Endothelial cell of umbilical vein (primary cell): ENCODE data around the gene KANSL1L. TPM values are rescaled to one million over a fixed set of nuclear protein-coding genes. Genes with fewer than 3 reads are reported as not detected.

Source experiments
- BruUV-seq: library from RNA; stranded (reverse); fragments of 400-500 nt; replicated peaks from 2 replicates; lab custom pipeline; 2021; lab: Mats Ljungman, UMichigan
- CTCF ChIA-PET: fragments of 300-600, 350-600 bp; sonication (Branson Sonifier 250); formaldehyde crosslinking; loops from one replicate; lab custom pipeline; 2021; ENCODE audit warnings: antibody characterized with exemption, inconsistent platforms; lab: Charles Lee
- POLR2A ChIA-PET: fragments of 300-600, 350-600 bp; sonication (Branson Sonifier 250); formaldehyde crosslinking; loops from one replicate; lab custom pipeline; 2021; ENCODE audit warnings: antibody characterized with exemption, inconsistent platforms; lab: Charles Lee
- DNase-seq: peaks from one replicate; pipeline ENCODE4 v3.0.0-alpha.2; 2011; ENCODE audit warnings: low read depth, low spot score
- FAIRE-seq: peaks from 2 replicates; lab custom pipeline; 2011; peaks lifted over from hg19 to GRCh38; lab: Jason Lieb, UNC
- H2AFZ ChIP-seq: 2 replicates; pipeline ENCODE4 v1.6.0; 2012; ENCODE audit warnings: low read depth, low read length, control low read depth, inconsistent platforms
- H3K27ac ChIP-seq: 2 replicates; pipeline ENCODE4 v1.5.1; 2011; ENCODE audit warnings: low read depth, mild to moderate bottlenecking, control low read depth, low read length, moderate library complexity; ENCODE audit not compliant: insufficient read depth
- H3K27me3 ChIP-seq, 2 experiments: 2 replicates each; pipeline versions ENCODE4 v1.6.0 to v1.6.1; 2011; ENCODE audit warnings: low read length in 2 of 2, mixed read lengths in 1 of 2; ENCODE audit not compliant: control insufficient read depth in 2 of 2, insufficient read depth in 2 of 2
- H3K36me3 ChIP-seq, 2 experiments: 2 replicates in 1 of 2; 3 replicates in 1 of 2; pipeline ENCODE4 v1.5.1; 2011; ENCODE audit warnings: low read length in 2 of 2, mild to moderate bottlenecking in 1 of 2, moderate library complexity in 1 of 2; ENCODE audit not compliant: control insufficient read depth in 2 of 2, insufficient read depth in 2 of 2; ENCODE audit errors: extremely low read depth in 1 of 2
- H3K4me1 ChIP-seq: 3 replicates; pipeline ENCODE4 v1.5.1; 2011; ENCODE audit warnings: mild to moderate bottlenecking, low read length; ENCODE audit not compliant: control insufficient read depth, insufficient read depth; ENCODE audit errors: extremely low read depth
- H3K4me2 ChIP-seq: 2 replicates; pipeline ENCODE4 v1.6.1; 2011; ENCODE audit warnings: low read length, control low read depth, mixed read lengths; ENCODE audit not compliant: insufficient read depth
- H3K4me3 ChIP-seq, 3 experiments: fragments of 200-600 bp in 1 of 3; sonication (generic), shearing (Covaris generic) in 1 of 3; replicated peaks in 1 of 3; 2 replicates each; pipeline ENCODE4 v1.5.1; 2011 to 2016; ENCODE audit warnings: control low read depth in 3 of 3, low read length in 3 of 3, mild to moderate bottlenecking in 2 of 3, inconsistent platforms in 1 of 3, low read depth in 1 of 3, moderate library complexity in 1 of 3; ENCODE audit not compliant: insufficient read depth in 1 of 3
- H3K79me2 ChIP-seq: 2 replicates; pipeline ENCODE4 v1.6.0; 2012; ENCODE audit warnings: low read length, inconsistent platforms; ENCODE audit not compliant: control insufficient read depth, insufficient read depth
- H3K9ac ChIP-seq: replicated peaks from 2 replicates; pipeline ENCODE3; 2011; ENCODE audit warnings: low read length, control low read depth; ENCODE audit not compliant: insufficient read depth; ENCODE audit errors: extremely low read depth
- H3K9me1 ChIP-seq: replicated peaks from 3 replicates; pipeline ENCODE4 v1.6.0; 2011; ENCODE audit warnings: mild to moderate bottlenecking, low read length; ENCODE audit not compliant: control insufficient read depth, insufficient read depth; ENCODE audit errors: extremely low read depth
- H3K9me3 ChIP-seq: replicated peaks from 2 replicates; pipeline ENCODE4 v1.5.1; 2012; ENCODE audit warnings: low read length, inconsistent platforms; ENCODE audit not compliant: control insufficient read depth, insufficient read depth
- H4K20me1 ChIP-seq: replicated peaks from 2 replicates; pipeline ENCODE3; 2011; ENCODE audit warnings: mild to moderate bottlenecking, low read length; ENCODE audit not compliant: control insufficient read depth, insufficient read depth; ENCODE audit errors: extremely low read depth
- EZH2 ChIP-seq: IDR thresholded peaks from 2 replicates; pipeline ENCODE4 v1.6.1; 2012; ENCODE audit warnings: borderline replicate concordance, low read depth, mild to moderate bottlenecking, moderate library complexity, low read length, inconsistent platforms; ENCODE audit not compliant: severe bottlenecking
- FOS ChIP-seq: IDR thresholded peaks from 2 replicates; pipeline ENCODE4 v1.6.1; 2011; ENCODE audit warnings: mild to moderate bottlenecking, low read length, moderate library complexity, borderline replicate concordance; ENCODE audit not compliant: insufficient read depth
- GATA2 ChIP-seq: IDR thresholded peaks from 2 replicates; pipeline ENCODE4 v1.7.0; 2011; ENCODE audit warnings: low read depth, mild to moderate bottlenecking, moderate library complexity, mixed read lengths, low read length; ENCODE audit not compliant: insufficient read length, insufficient read depth
- JUN ChIP-seq: IDR thresholded peaks from 2 replicates; pipeline ENCODE4 v1.6.1; 2011; ENCODE audit warnings: borderline replicate concordance, low read depth; ENCODE audit not compliant: insufficient read length, insufficient read depth
- MYC ChIP-seq: IDR thresholded peaks from one replicate; pipeline ENCODE4 v1.6.1; 2011; ENCODE audit warnings: mild to moderate bottlenecking, low read depth, low read length
- POLR2A ChIP-seq: IDR thresholded peaks from 2 replicates; pipeline ENCODE4 v1.6.1; 2012; ENCODE audit warnings: low read depth, mild to moderate bottlenecking, control low read depth, low read length
- POLR2AphosphoS5 ChIP-seq: IDR thresholded peaks from 2 replicates; pipeline ENCODE4 v1.6.1; 2012; ENCODE audit warnings: low read depth, mild to moderate bottlenecking, control low read depth, low read length, moderate library complexity; ENCODE audit not compliant: insufficient read depth
- dilution Hi-C: fragments of 300-500 bp; cut with MboI; formaldehyde crosslinking; loops from one replicate; pipeline ENCODE4 v1.15.0; 2019; ENCODE audit warnings: low sequenced_read_pairs; ENCODE audit not compliant: extremely low pct_ligation_motif_present
- intact Hi-C: fragments of 100-400 bp; cut with micrococcal nuclease; formaldehyde crosslinking; loops from one replicate; pipeline ENCODE4 v1.10.0; 2022
- polyA plus RNA-seq, 4 experiments: library from polyadenylated mRNA; depleted of rRNA in 3 of 4; stranded (reverse) in 3 of 4; unstranded in 1 of 4; fragments of >200 nt; gene quantifications; 2 replicates each; pipeline versions ENCODE4 v1.2.1 to v1.2.3, GENCODE V29; 2011 to 2012; ENCODE audit warnings: missing spikeins in 1 of 4
- total RNA-seq: library from RNA; stranded (reverse); gene quantifications from 2 replicates; pipeline ENCODE4 v1.2.3, GENCODE V29; 2021
- TF ChIP-seq, protein P1 (sequence below): IDR thresholded peaks from 2 replicates; pipeline ENCODE4 v1.6.1; 2011; ENCODE audit not compliant: insufficient read depth, insufficient read length
- TF ChIP-seq, protein P2 (sequence below), 2 donors: IDR thresholded peaks; 1 replicate in 1 of 2; 2 replicates in 1 of 2; pipeline ENCODE4 v1.5.1; 2011; ENCODE audit warnings: low read length in 2 of 2, mild to moderate bottlenecking in 2 of 2, moderate library complexity in 2 of 2, control low read depth in 1 of 2, inconsistent platforms in 1 of 2, low read depth in 1 of 2; ENCODE audit not compliant: insufficient read depth in 1 of 2; ENCODE audit errors: extremely low read depth in 1 of 2

The KANSL1L gene
- total and polyA plus RNA-seq, 2 donors (not counting 3 experiments of a cell fraction or from before 2014, with no cell fraction given), result 4.3 to 14.0 TPM

- Histone ChIP-seq H3K36me3 (no peaks in the 10 kb centered on the region), H3K4me1 (no peaks in the 10 kb centered on the region), H3K27me3 (peaks cover 7 to 9% of the 10 kb centered on the region in 2 experiments), H3K27ac (no peak overlapping the region), H3K79me2 (no peaks in the 10 kb centered on the region), H3K9me3 (no peaks in the 10 kb centered on the region), H2AFZ (no peak overlapping the region), H4K20me1 (no peaks in the 10 kb centered on the region), H3K4me2 (no peak overlapping the region), H3K9me1 (no peaks in the 10 kb centered on the region), H3K4me3 (no peak overlapping the region), H3K9ac (no peak overlapping the region)
- BruUV-seq, result no TSS peak
- dilution Hi-C loops, result no loop called here
- ChIA-PET CTCF (interaction anchor here (1.2 to 1.4 kb wide), 2 partner anchors 10 to 211 kb away, joined by 3 to 6 read pairs; no protein-coding TSS in a partner anchor), POLR2A (no interaction called here)
- FAIRE-seq (no peak), DNase-seq (no peak)
- intact Hi-C loops, result no loop called here
- TF ChIP-seq, protein P1, sequence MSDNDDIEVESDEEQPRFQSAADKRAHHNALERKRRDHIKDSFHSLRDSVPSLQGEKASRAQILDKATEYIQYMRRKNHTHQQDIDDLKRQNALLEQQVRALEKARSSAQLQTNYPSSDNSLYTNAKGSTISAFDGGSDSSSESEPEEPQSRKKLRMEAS, result no peak
- TF ChIP-seq FOS, result no peak
- no peak for TF ChIP-seq MYC
- no peak for TF ChIP-seq GATA2
- TF ChIP-seq, protein P2, sequence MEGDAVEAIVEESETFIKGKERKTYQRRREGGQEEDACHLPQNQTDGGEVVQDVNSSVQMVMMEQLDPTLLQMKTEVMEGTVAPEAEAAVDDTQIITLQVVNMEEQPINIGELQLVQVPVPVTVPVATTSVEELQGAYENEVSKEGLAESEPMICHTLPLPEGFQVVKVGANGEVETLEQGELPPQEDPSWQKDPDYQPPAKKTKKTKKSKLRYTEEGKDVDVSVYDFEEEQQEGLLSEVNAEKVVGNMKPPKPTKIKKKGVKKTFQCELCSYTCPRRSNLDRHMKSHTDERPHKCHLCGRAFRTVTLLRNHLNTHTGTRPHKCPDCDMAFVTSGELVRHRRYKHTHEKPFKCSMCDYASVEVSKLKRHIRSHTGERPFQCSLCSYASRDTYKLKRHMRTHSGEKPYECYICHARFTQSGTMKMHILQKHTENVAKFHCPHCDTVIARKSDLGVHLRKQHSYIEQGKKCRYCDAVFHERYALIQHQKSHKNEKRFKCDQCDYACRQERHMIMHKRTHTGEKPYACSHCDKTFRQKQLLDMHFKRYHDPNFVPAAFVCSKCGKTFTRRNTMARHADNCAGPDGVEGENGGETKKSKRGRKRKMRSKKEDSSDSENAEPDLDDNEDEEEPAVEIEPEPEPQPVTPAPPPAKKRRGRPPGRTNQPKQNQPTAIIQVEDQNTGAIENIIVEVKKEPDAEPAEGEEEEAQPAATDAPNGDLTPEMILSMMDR (IDR thresholded peaks at IDR 0.05; ENCODE audit: extremely low read depth in 1 of 2, insufficient read depth in 1 of 2, low read depth in 1 of 2, low read length in 2 of 2), result no peak
- TF ChIP-seq POLR2A, result no peak
- TF ChIP-seq EZH2, result no peak
- TF ChIP-seq JUN, result no peak
- TF ChIP-seq POLR2AphosphoS5, result no peak
Measured at GRCh38 chr2:209988010-209988409, 183.2 kb downstream of the KANSL1L start.
